ENCODE results near the gene MC1R.
A peak's percentile ranks its signal among the peaks of the same experiment; 100 is the strongest.

The MC1R gene

GRCh38 chr16:89936034-89936433 is 17.4 kb downstream of the MC1R start:
- DNase-seq, result no peak

DNA sequence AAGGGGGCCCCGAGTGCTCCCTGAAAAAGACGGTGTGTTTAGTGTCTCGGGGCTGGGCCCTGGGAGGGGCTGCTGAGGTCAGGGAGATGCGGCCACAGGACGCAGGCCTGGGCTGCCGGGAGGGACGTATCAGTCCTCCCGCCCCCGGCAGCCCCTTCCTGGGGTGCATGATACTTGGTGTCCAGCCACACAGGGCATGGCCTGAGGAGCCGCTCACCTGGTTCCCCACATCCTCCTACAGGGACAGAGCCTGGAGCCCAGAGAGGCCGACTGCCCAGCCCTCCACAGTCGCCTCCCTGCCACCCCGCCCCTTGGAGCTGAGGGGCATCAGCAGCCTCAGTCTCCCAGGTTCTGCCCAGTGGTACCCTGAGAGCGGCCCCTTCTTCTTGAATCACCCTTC is 17.8 kb downstream of the MC1R start:
- DNase-seq, result no peak

DNA sequence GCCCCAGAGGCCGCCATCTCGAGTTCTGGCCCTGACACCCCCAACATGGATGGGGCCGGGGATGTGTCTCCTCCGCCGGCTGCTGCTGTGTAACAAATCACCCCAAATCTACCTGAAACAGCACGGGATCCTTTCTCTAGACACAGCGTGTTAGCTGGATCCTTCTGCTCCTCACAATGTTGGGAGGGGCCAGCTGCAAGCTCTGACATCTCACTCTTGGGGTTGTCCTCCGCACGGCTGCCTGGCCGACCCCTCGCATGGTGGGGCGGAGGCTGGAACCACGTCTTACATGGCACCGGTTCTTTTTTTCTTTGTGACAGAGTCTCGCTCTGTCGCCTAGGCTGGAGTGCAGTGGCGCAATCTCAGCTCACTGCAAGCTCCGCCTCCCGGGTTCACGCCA is 18.3 kb downstream of the MC1R start:
- no peak for DNase-seq

DNA sequence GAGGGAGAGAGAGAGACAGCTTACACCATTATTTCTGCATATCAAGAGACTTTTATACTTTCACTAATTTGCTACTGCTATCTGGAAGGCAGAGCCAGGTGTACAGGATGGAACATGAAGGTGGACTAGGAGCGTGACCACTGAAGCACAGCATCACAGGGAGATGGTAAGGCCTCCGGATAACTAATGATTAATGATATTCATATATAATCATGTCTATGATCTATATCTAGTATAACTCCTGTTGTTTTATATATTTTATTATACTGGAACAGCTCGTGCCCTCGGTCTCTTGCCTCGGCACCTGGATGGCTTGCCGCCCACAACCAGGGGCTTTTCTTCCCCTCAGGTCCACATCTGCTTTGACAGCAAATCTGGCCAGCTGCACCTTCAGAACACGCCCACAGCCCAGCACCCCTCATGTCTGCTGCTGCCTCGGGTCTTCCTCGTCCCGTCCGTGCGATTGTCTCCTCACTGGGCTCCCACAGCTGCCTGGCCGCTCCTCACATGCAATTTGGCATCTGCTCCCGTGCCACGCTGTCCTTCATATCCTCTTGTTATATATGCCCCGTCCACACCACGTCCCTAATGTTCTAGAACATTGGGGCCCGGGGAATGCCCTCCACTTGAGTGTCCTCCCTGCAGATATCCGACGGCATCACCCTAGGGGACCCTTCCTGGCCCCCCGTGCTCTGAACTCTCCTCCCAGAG is 19.7 kb downstream of the MC1R start:
- no peak for DNase-seq

DNA sequence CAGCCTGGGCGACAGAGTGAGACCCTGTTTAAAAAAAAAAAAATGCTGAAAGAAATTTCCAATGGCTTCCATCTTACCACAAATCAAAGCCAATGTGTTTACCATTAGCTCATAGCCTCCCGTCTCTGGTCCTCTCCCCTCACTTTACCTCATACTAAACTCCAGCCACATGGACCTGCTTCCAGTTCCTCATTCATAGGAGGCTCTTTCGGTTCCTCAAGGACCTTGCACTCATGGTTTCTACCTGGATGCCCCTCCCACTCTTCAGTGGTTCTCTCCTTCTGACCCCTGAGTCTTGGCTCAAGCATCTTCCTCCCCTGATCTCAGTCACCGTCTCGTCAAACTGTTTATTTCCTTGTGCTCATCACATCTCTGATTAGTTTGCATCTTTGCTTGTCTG is 26.1 kb downstream of the MC1R start:
- DNase-seq, result no peak

DNA sequence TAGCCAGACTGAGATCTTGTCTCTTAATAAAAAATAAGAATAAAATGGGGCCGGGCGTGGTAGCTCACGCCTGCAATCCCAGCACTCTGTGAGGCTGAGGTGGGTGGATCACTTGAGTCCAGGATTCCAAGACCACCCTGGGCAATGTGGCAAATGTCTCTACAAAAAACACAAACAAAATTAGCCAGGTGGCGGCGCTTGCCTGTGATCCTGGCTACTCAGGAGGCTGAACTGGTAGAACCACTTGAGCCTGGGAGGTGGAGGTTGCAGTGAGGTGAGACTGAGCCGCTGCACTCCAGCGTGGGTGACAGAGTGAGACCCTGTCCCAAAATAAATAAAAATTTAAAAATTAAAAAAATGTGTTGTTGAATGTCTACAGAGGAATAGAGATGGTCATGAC is 27.0 kb downstream of the MC1R start:
- peak; percentile 10 for DNase-seq

DNA sequence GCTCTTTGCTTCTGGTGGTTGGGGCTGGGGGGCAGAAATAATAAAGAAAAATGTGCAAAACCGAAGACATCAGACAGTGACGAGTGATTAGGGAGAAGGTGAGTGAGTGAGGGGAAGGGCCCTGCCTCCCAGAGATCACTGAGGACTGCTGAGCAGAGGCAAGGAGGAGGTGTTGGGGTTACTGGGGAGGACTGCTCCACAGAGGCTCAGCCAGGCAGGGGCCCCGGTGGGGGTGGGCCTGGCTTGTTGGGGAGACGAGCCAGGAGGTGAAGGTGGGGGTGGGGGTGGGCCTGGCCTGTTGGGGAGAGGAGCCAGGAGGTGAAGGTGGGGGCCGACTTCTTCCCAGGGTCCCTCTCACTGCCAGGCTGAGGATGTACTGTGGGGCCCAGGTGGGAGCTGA is 27.9 kb downstream of the MC1R start:
- no peak for DNase-seq

DNA sequence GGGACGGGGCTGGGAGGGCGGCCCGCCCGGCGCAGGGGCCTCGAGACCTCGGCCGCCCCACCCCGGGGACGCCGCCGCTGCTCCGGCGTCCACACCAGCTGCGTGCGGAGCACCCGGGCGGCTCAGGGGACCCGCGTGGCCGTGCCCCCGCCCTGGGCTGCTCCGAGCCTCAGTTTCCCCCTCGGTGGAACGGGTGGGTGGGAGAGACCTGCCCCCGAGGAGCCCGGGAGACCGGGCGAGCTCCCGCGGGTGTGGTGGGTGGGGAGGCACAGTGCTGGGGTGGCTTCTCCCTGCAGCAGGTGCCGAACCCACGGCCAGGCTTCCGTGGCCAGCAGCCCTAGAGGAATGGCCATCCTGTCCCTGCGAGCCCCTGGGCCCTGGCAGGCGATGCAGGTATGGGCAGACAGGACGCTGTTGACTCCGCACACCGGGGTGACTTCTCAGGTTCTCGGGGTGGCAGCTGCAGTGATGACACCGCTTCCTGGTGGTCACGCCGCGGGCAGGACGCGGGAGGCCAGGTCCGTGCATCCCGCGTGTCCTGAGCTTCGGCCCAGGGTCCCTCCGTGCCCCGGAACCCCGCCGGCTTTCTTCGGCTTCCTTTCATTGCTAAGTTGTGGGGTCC is 30.6 kb downstream of the MC1R start:
- no peak for DNase-seq

DNA sequence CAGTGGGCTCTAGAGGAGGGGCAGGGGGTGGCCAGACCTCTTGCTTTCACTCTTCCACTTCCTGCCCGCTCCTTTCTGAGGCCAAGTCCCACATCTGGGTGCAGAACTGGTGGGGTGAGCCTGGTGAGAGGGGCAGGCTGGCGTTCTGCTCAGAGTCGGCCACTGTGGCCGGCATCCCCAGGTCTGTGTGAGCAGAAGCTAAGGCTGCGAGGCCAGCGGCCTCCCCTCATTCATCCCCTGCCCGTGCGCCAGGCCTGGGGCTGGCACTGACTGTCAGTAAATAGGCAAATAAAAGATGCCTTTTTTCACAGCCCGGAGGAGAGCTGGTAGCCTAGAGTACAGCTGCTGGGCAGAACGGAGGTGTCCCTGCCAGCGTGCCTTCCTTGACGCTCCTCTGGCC is 31.1 kb downstream of the MC1R start:
- no peak for DNase-seq

- DNase-seq, result no peak
Measured at GRCh38 chr16:89951509-89951908, 32.8 kb downstream of the MC1R start.

- DNase-seq, result no peak
Measured at GRCh38 chr16:89952049-89952448, 33.4 kb downstream of the MC1R start.

DNA sequence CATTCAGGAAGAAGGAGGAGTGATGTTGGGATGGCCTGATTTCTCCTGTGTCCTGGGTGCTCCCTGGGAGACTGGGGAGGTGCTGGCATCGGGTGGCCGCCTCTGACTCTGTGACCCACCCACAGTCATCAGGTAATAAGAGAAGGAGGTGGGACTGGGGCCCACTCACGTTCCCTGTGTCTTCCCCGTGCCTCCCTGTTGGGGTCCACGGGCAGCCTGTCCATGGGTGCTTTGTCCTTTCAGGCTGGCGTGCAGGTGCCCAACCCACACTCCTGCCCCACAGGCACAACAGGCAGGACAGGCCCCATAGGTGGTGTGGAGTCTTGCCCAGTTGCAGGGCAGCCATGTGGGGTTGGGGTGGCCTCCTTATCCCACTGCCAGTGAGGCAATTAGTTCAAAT is 33.9 kb downstream of the MC1R start:
- DNase-seq, result no peak

GRCh38 chr16:89953671-89954406 is 35.2 kb downstream of the MC1R start:
- DNase-seq, result no peak

- DNase-seq, result no peak
Measured at GRCh38 chr16:89954462-89954861, 35.8 kb downstream of the MC1R start.

- DNase-seq, result no peak
Measured at GRCh38 chr16:89955001-89955685, 36.5 kb downstream of the MC1R start.

DNA sequence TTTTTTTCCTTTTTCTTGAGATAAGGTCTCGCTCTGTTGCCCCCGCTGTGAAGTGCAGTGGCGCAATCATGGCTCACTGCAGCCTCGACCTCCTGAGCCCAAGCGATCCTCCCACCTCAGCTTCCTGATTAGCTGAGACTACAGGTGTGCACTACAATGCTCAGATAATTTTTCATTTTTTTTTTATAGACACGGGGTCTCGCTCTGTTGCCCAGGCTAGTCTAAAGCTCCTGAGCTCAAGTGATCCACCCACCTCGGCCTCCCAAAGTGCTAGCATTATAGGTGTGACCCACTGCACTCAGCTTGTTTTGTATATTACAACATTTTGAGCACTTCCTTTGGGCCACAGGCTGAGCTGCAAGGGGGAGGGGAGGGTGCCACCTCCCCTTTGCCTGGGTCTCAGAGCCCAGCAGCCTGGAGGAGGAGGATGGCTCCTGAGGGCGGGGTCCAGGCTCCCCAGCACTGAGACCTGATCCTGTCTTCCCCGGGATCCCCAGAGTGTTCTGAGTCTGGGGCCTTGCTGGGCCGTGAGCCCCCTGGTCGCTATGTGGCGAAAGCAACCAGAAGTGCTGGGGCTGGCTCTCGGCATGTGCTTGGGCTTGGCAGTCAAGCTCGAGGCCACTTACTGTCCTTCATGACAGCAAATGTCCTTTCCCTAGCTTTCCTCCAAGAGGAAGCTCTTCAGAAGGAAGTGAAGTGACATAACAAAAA is 38.0 kb downstream of the MC1R start:
- DNase-seq, result no peak

GRCh38 chr16:89957216-89957785 is 38.6 kb downstream of the MC1R start:
- no peak for DNase-seq

GRCh38 chr16:89958068-89958467 is 39.4 kb downstream of the MC1R start:
- peak; percentile 22 for DNase-seq

GRCh38 chr16:89958596-89958995 is 39.9 kb downstream of the MC1R start:
- DNase-seq, result no peak

DNA sequence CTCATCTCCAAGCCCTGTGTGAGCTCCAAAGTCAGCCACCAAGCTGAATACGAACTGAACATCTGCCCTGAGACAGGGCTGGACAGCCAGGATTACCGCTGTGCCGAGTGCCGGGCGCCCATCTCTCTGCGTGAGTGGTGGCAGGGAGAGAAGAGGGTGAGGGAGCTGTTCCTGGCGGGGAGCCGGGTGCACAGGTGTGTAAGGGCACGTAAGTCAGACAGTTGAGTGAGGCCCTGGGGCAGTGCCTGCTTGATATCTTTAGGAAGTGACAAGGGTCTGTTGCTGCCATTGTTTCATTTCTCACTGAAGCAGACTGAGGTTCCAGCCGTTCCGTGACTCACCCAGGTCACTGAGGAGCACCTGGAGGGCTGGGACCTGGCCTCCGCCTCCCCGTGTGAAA is 42.3 kb downstream of the MC1R start:
- no peak for DNase-seq

GRCh38 chr16:89961920-89962319 is 43.3 kb downstream of the MC1R start:
- no peak for DNase-seq

GRCh38 chr16:89962754-89963498 is 44.3 kb downstream of the MC1R start:
- DNase-seq, result no peak

All from SHP77 treated with DMSO at 0.1 percent for 48 hours (cell line).